GM21619 (cell line): ENCODE data around the gene GPRIN3.

Experiments used
- ATAC-seq: cut with Tn5 transposase; IDR thresholded peaks from one replicate; pipeline ENCODE4 v1.9.1; 2021; ENCODE audit not compliant: unreplicated experiment

The GPRIN3 gene

GRCh38 chr4:89290727-89291516 lies 16.7 kb downstream of the GPRIN3 start:
- ATAC-seq: no peak

- ATAC-seq: no peak
These were observed 18.3 kb downstream of the GPRIN3 start for GRCh38 chr4:89289312-89289711.

- ATAC-seq: no peak
These were observed 19.2 kb downstream of the GPRIN3 start for GRCh38 chr4:89288430-89288829.

GRCh38 chr4:89287945-89288344 lies 19.7 kb downstream of the GPRIN3 start:
- no peak for ATAC-seq

- no peak for ATAC-seq
These were observed 21.9 kb downstream of the GPRIN3 start for GRCh38 chr4:89285745-89286144.

- no peak for ATAC-seq
These were observed 22.8 kb downstream of the GPRIN3 start for GRCh38 chr4:89284828-89285227.

GRCh38 chr4:89284020-89284424 lies 23.6 kb downstream of the GPRIN3 start:
- no peak for ATAC-seq

- ATAC-seq: no peak
These were observed 24.2 kb downstream of the GPRIN3 start for GRCh38 chr4:89283226-89284009.

GRCh38 chr4:89279385-89279784 lies 28.2 kb downstream of the GPRIN3 start:
- ATAC-seq: no peak

- ATAC-seq: no peak
These were observed 30.2 kb downstream of the GPRIN3 start for GRCh38 chr4:89277412-89277811.

GRCh38 chr4:89276296-89276695 lies 31.3 kb downstream of the GPRIN3 start:
- ATAC-seq: no peak

- ATAC-seq: no peak
These were observed 32.0 kb downstream of the GPRIN3 start for GRCh38 chr4:89275587-89275986.

GRCh38 chr4:89273741-89274141 lies 33.9 kb downstream of the GPRIN3 start:
- ATAC-seq: no peak

- no peak for ATAC-seq
These were observed 36.8 kb downstream of the GPRIN3 start for GRCh38 chr4:89270792-89271191.

- ATAC-seq: no peak
These were observed 38.4 kb downstream of the GPRIN3 start for GRCh38 chr4:89269121-89269666.

- ATAC-seq: no peak
These were observed 38.9 kb downstream of the GPRIN3 start for GRCh38 chr4:89268679-89269078.

GRCh38 chr4:89267846-89268245 lies 39.8 kb downstream of the GPRIN3 start:
- ATAC-seq: no peak

GRCh38 chr4:89267392-89267791 lies 40.2 kb downstream of the GPRIN3 start:
- no peak for ATAC-seq

GRCh38 chr4:89266128-89266527 lies 41.5 kb downstream of the GPRIN3 start:
- no peak for ATAC-seq

GRCh38 chr4:89263265-89263664 lies 44.3 kb downstream of the GPRIN3 start:
- ATAC-seq: no peak

GRCh38 chr4:89259301-89260028 lies 48.1 kb downstream of the GPRIN3 start:
- no peak for ATAC-seq
